Smooth muscle cell (in vitro differentiated cells): Measurements from ENCODE around the gene ATG3. TPM values are rescaled to one million over a fixed set of nuclear protein-coding genes. Genes with fewer than 3 reads are reported as not detected.

Experiments
- DNase-seq: peaks from one replicate; lab custom pipeline; 2025; ENCODE audit not compliant: unreplicated experiment; lab: John Stamatoyannopoulos, UW
- H2AFZ ChIP-seq: fragments of 200-600 bp; sonication (generic); 2 replicates; pipeline ENCODE4 v1.6.0; 2016; ENCODE audit warnings: antibody characterized with exemption, low read depth, mild to moderate bottlenecking
- H3F3A ChIP-seq: fragments of 200-600 bp; sonication (generic); 2 replicates; pipeline ENCODE4 v1.6.0; 2017; ENCODE audit warnings: antibody characterized with exemption, low read depth
- H3K27ac ChIP-seq: fragments of 200-600 bp; sonication (generic); 2 replicates; pipeline ENCODE4 v1.5.1; 2016; ENCODE audit warnings: low read depth, mild to moderate bottlenecking
- H3K27me3 ChIP-seq: fragments of 200-600 bp; sonication (generic); 2 replicates; pipeline ENCODE4 v1.6.1; 2016; ENCODE audit warnings: low read depth, mild to moderate bottlenecking
- H3K36me3 ChIP-seq: fragments of 200-600 bp; sonication (generic); 2 replicates; pipeline ENCODE4 v1.5.1; 2016; ENCODE audit warnings: low read depth
- H3K4me1 ChIP-seq: fragments of 200-600 bp; sonication (generic); 2 replicates; pipeline ENCODE4 v1.5.1; 2016; ENCODE audit warnings: low read depth
- H3K4me2 ChIP-seq: fragments of 200-600 bp; sonication (generic); 2 replicates; pipeline ENCODE4 v1.6.0; 2016; ENCODE audit warnings: mild to moderate bottlenecking
- H3K4me3 ChIP-seq: fragments of 200-600 bp; sonication (generic); 2 replicates; pipeline ENCODE4 v1.5.1; 2016; ENCODE audit warnings: mild to moderate bottlenecking
- H3K79me2 ChIP-seq: fragments of 200-600 bp; sonication (generic); 2 replicates; pipeline ENCODE4 v1.6.0; 2016; ENCODE audit warnings: low read depth, mild to moderate bottlenecking
- H3K9ac ChIP-seq: fragments of 200-600 bp; sonication (generic); 2 replicates; pipeline ENCODE4 v1.6.0; 2016; ENCODE audit warnings: low read depth
- H3K9me3 ChIP-seq: fragments of 200-600 bp; sonication (generic); replicated peaks from 2 replicates; pipeline ENCODE4 v1.5.1; 2016; ENCODE audit warnings: low read depth
- H4K20me1 ChIP-seq: fragments of 200-600 bp; sonication (generic); 2 replicates; pipeline ENCODE4 v1.6.0; 2016; ENCODE audit warnings: low read depth
- WGBS: methylation state at CpG from one replicate; pipeline ENCODE4 v1.1.7; 2016; ENCODE audit warnings: low lambda C conversion rate; 5-methylcytosine and 5-hydroxymethylcytosine counted together
- polyA plus RNA-seq: library from polyadenylated mRNA; unstranded; fragments of >200 nt; fragmentation: Nextera tagmentation; extraction: Ambion mirVana; gene quantifications from 2 replicates; pipeline ENCODE4 v1.2.1, GENCODE V29; 2016
- total RNA-seq: library from RNA; depleted of rRNA; stranded (reverse); fragments of >200 nt; gene quantifications from 2 replicates; pipeline ENCODE4 v1.2.3, GENCODE V29; 2014
- TF ChIP-seq, protein P1 (sequence below): fragments of 200-600 bp; sonication (generic); IDR thresholded peaks from 2 replicates; pipeline ENCODE4 v1.5.1; 2017; ENCODE audit warnings: borderline replicate concordance, mild to moderate bottlenecking, antibody characterized with exemption; ENCODE audit not compliant: insufficient read depth, poor library complexity, severe bottlenecking

ATG3 gene
- total and polyA plus RNA-seq, 2 experiments from 2014 or later, result 35.7 to 57.8 TPM

DNA sequence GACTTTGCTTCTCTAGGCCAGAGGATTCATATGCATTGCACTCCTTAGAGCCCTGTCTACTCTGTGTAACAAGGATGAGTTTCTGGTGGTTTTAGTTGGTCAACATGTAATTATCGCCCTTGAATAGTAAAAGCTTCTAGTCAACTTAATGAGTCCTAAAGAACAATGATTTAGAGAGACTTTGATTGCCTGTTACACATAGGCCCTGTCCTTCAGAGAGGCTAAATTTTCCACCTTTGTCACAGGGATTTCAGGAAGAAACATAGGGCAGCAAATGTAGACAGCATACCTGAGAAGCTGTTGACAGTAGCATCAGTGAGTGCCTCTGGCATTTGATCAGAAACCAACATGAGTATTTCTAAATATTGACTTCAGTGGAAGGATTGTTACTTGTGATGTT is 69.6 kb downstream of the ATG3 start:
- H2AFZ ChIP-seq, result no peak overlapping the region
- no peak overlapping the region for H3K27ac ChIP-seq
- no peak for DNase-seq
- no peak overlapping the region for H3K4me3 ChIP-seq
- H4K20me1 ChIP-seq, result no peaks in the 10 kb centered on the region
- H3F3A ChIP-seq, result no peaks in the 10 kb centered on the region
- no peaks in the 10 kb centered on the region for H3K27me3 ChIP-seq
- no peaks in the 10 kb centered on the region for H3K9me3 ChIP-seq
- H3K9ac ChIP-seq, result no peak overlapping the region
- H3K4me1 ChIP-seq, result no peaks in the 10 kb centered on the region
- H3K36me3 ChIP-seq, result no peaks in the 10 kb centered on the region
- H3K4me2 ChIP-seq, result no peak overlapping the region
- 100% methylated on average over 1 of the region's 1 CpG for WGBS
- no peaks in the 10 kb centered on the region for H3K79me2 ChIP-seq
- TF ChIP-seq, protein P1, sequence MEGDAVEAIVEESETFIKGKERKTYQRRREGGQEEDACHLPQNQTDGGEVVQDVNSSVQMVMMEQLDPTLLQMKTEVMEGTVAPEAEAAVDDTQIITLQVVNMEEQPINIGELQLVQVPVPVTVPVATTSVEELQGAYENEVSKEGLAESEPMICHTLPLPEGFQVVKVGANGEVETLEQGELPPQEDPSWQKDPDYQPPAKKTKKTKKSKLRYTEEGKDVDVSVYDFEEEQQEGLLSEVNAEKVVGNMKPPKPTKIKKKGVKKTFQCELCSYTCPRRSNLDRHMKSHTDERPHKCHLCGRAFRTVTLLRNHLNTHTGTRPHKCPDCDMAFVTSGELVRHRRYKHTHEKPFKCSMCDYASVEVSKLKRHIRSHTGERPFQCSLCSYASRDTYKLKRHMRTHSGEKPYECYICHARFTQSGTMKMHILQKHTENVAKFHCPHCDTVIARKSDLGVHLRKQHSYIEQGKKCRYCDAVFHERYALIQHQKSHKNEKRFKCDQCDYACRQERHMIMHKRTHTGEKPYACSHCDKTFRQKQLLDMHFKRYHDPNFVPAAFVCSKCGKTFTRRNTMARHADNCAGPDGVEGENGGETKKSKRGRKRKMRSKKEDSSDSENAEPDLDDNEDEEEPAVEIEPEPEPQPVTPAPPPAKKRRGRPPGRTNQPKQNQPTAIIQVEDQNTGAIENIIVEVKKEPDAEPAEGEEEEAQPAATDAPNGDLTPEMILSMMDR, result no peak

GRCh38 chr3:112491373-112491772 is 70.4 kb downstream of the ATG3 start:
- Histone ChIP-seq H3K79me2 (no peaks in the 10 kb centered on the region), H4K20me1 (no peaks in the 10 kb centered on the region), H3K27ac (no peak overlapping the region), H3K4me2 (no peak overlapping the region), H3K36me3 (no peaks in the 10 kb centered on the region), H3K9me3 (no peaks in the 10 kb centered on the region), H3K27me3 (no peaks in the 10 kb centered on the region), H3K4me3 (no peak overlapping the region), H3K4me1 (no peaks in the 10 kb centered on the region), H3F3A (no peaks in the 10 kb centered on the region), H3K9ac (no peak overlapping the region), H2AFZ (no peak overlapping the region)
- DNase-seq, result no peak
- TF ChIP-seq, protein P1, result no peak

- no peak overlapping the region for H3K27ac ChIP-seq
- WGBS, result 86% methylated on average over 4 of the region's 4 CpGs
- no peaks in the 10 kb centered on the region for H3K36me3 ChIP-seq
- no peaks in the 10 kb centered on the region for H3F3A ChIP-seq
- H3K79me2 ChIP-seq, result no peaks in the 10 kb centered on the region
- no peak overlapping the region for H3K4me2 ChIP-seq
- no peaks in the 10 kb centered on the region for H3K27me3 ChIP-seq
- no peak for DNase-seq
- no peaks in the 10 kb centered on the region for H4K20me1 ChIP-seq
- H3K4me3 ChIP-seq, result no peak overlapping the region
- H3K4me1 ChIP-seq, result no peaks in the 10 kb centered on the region
- H2AFZ ChIP-seq, result no peak overlapping the region
- no peak overlapping the region for H3K9ac ChIP-seq
- H3K9me3 ChIP-seq, result no peaks in the 10 kb centered on the region
- TF ChIP-seq, protein P1, result no peak
Observed at GRCh38 chr3:112489674-112490479, 71.9 kb downstream of the ATG3 start.
